Esophagus squamous epithelium (tissue), 5 donors: Measurements from ENCODE around the gene DDX20. TPM values are rescaled to one million over a fixed set of nuclear protein-coding genes. Genes with fewer than 3 reads are reported as not detected.

ENCODE experiments used
- DNase-seq: peaks from one replicate; lab custom pipeline; 2025; lab: John Stamatoyannopoulos, UW
- H3K27ac ChIP-seq, 4 donors: fragments of 200-600 bp; sonication (generic); one replicate each; pipeline ENCODE4 v1.5.1; 2016 to 2019; ENCODE audit warnings: mild to moderate bottlenecking in 1 of 4
- H3K27me3 ChIP-seq, 4 donors: fragments of 200-600 bp; sonication (generic); 1 replicate in 3 of 4; 2 replicates in 1 of 4; pipeline versions ENCODE4 v1.5.1 to v1.6.0; 2017 to 2021; ENCODE audit warnings: antibody characterized with exemption in 1 of 4
- H3K36me3 ChIP-seq, 3 donors: fragments of 200-600 bp; sonication (generic); one replicate each; pipeline ENCODE4 v1.5.1; 2016 to 2019
- H3K4me1 ChIP-seq, 3 donors: fragments of 200-600 bp; sonication (generic); one replicate each; pipeline ENCODE4 v1.5.1; 2017 to 2019
- H3K4me3 ChIP-seq, 4 donors: fragments of 200-600 bp; sonication (generic); 1 replicate in 3 of 4; 2 replicates in 1 of 4; pipeline ENCODE4 v1.5.1; 2016 to 2019; ENCODE audit warnings: mild to moderate bottlenecking in 2 of 4, moderate library complexity in 1 of 4
- H3K9me3 ChIP-seq, 3 donors: fragments of 200-600 bp; sonication (generic); one replicate each; pipeline ENCODE4 v1.5.1; 2016 to 2019
- POLR2A ChIP-seq, 4 donors: fragments of 450-650 bp; IDR thresholded peaks; one replicate each; pipeline ENCODE4 v1.6.1; 2017; ENCODE audit warnings: antibody characterized with exemption in 4 of 4, mild to moderate bottlenecking in 4 of 4, moderate library complexity in 3 of 4
- WGBS, 2 donors: methylation state at CpG; one replicate each; pipeline ENCODE4 v1.1.5; 2018; 5-methylcytosine and 5-hydroxymethylcytosine counted together
- intact Hi-C: fragments of 100-400 bp; cut with DNase I; formaldehyde crosslinking; loops from one replicate; pipeline ENCODE4 v1.15.0; 2022
- total RNA-seq, 4 donors: library from RNA; depleted of rRNA; stranded (reverse); fragments of >200 nt; gene quantifications; one replicate each; pipeline ENCODE4 v1.1.0, GENCODE V29; 2016
- TF ChIP-seq, protein P1 (sequence below), 6 experiments: fragments of 450-650 bp in 4 of 6; fragments of 200-600 bp in 2 of 6; sonication (generic) in 2 of 6; IDR thresholded peaks; one replicate each; pipeline ENCODE4 v1.5.1; 2016 to 2019; ENCODE audit warnings: antibody characterized with exemption in 6 of 6, mild to moderate bottlenecking in 4 of 6, moderate library complexity in 4 of 6
- donor health status: DM: yes; HTN: yes; CAD: no.

Gene DDX20
- total RNA-seq, 4 donors from 2014 or later, result 7.2 to 23.8 (median 11.5) TPM

DNA sequence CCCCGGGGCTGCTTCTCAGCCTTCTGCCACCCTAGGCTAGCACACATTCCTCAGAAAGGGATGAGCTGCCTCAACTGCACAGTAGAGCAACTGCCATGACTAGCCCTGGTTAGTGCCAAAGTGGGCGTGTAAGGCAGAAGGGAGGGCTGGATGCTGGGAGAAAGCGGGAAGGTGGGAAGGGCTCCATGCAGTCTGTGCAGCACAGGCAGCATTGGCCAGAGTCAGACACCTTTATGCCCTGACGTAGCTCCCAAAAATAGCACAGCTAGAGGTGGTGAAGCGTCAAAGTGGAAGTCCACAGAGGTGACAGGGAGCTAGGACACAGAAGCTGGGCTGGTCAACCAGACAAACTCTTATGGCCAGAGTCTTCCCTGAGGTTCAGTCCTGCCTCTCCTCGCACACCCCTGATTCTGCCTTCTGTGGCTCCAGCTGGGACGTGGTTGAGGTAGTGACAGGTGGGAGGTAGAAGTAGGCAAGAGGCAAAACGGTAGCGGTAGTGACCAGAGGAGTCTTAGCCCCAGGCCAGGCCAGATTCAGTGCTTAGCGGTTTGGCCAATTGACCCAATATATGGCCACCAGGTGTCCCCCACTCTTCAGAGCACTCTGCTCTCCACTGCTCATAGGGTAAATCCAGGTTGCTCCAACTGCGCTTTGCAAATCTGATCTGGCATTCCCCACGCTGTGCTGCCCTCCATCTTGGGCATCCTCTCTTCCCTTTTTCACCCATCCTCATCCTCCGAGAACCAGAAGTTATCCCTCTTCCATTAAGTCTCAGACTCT lies 45.6 kb downstream of the DDX20 start:
- no peak for DNase-seq
- Histone ChIP-seq H3K4me3 (no peak overlapping the region), H3K27ac (no peak overlapping the region), H3K4me1 (no peaks in the 10 kb centered on the region), H3K9me3 (no peaks in the 10 kb centered on the region), H3K36me3 (no peaks in the 10 kb centered on the region), H3K27me3 (no peaks in the 10 kb centered on the region)
- no peak for TF ChIP-seq POLR2A (IDR thresholded peaks at IDR 0.05)
- TF ChIP-seq, protein P1, sequence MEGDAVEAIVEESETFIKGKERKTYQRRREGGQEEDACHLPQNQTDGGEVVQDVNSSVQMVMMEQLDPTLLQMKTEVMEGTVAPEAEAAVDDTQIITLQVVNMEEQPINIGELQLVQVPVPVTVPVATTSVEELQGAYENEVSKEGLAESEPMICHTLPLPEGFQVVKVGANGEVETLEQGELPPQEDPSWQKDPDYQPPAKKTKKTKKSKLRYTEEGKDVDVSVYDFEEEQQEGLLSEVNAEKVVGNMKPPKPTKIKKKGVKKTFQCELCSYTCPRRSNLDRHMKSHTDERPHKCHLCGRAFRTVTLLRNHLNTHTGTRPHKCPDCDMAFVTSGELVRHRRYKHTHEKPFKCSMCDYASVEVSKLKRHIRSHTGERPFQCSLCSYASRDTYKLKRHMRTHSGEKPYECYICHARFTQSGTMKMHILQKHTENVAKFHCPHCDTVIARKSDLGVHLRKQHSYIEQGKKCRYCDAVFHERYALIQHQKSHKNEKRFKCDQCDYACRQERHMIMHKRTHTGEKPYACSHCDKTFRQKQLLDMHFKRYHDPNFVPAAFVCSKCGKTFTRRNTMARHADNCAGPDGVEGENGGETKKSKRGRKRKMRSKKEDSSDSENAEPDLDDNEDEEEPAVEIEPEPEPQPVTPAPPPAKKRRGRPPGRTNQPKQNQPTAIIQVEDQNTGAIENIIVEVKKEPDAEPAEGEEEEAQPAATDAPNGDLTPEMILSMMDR (IDR thresholded peaks at IDR 0.05), result no peak
- intact Hi-C loops, result no loop called here
- 85 to 86% methylated on average over 12 to 13 of the region's 13 CpGs for WGBS, 2 donors

DNA sequence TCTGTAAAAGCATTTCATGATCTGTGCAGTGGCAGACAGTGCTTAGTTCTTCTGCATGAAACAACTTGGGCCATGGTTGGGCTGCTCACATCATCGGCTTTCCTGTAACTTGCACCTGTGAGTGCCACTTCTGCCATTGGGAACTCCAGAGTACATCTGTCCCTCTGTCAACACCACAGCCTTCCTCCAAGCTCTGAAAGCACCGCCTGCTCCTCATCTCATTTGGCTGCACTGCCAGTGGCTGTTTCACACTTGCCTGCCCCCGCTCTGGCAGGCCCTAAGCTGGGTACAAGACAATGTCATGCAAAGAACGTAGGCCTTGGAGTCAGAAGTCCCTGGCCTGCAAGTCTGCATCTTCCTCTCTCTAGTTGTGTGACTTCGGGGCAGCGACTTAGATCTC lies 46.4 kb downstream of the DDX20 start:
- Histone ChIP-seq H3K9me3 (no peaks in the 10 kb centered on the region), H3K4me1 (no peaks in the 10 kb centered on the region), H3K4me3 (no peak overlapping the region), H3K36me3 (no peaks in the 10 kb centered on the region), H3K27me3 (no peaks in the 10 kb centered on the region), H3K27ac (no peak overlapping the region)
- WGBS, 2 donors, result 84 to 93% methylated on average over 5 to 6 of the region's 6 CpGs
- intact Hi-C loops, result no loop called here
- TF ChIP-seq POLR2A (IDR thresholded peaks at IDR 0.05), result no peak
- TF ChIP-seq, protein P1 (IDR thresholded peaks at IDR 0.05), result no peak
- DNase-seq, result no peak

DNA sequence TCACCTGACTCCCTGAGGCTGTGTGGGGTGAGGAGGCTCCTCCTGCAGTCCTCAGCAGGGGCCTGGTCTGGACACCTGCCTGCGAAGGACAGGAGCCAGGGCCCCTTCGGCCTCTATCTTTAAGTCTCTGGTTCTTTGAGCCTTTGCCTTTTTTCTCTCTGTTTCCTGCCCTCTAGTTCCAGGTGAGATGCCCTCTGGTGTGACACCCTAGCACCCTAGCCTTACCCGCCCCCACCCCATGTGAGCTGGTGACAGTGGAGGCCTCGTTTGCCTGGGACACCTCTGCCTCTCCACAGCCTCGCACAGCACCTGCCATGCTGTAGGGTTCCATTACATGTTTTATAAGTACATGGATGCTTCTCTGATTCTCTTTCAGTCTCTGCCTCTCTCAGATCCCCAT lies 47.3 kb downstream of the DDX20 start:
- intact Hi-C loops, result no loop called here
- no peaks in the 10 kb centered on the region for H3K36me3 ChIP-seq
- 82 to 88% methylated on average over 3 to 4 of the region's 5 CpGs for WGBS, 2 donors
- H3K27me3 ChIP-seq, result no peaks in the 10 kb centered on the region
- no peak overlapping the region for H3K4me3 ChIP-seq
- H3K4me1 ChIP-seq, result no peaks in the 10 kb centered on the region
- no peak for DNase-seq
- no peak overlapping the region for H3K27ac ChIP-seq
- TF ChIP-seq POLR2A (IDR thresholded peaks at IDR 0.05), result no peak
- TF ChIP-seq, protein P1 (IDR thresholded peaks at IDR 0.05), result no peak
- no peaks in the 10 kb centered on the region for H3K9me3 ChIP-seq

DNA sequence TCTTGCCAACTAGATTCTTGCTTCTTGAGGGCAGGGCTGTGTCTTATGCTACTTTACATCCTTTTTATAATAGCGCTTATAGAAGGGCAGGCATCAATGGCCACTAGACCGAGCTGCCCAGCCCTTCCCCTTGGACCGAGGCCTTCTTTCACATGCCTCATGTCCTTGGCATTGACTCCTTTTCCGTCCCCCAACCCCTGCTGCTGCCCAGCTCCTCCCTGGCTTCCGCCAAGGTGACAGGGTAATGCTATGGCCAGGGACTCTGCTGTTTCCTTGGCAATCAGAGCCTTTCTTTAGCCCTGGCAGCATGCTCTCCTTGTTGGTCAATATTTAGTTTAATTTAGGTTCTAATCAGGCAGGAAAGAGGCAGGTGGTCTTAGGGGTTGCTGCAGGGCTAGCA lies 48.2 kb downstream of the DDX20 start:
- H3K4me1 ChIP-seq, result no peaks in the 10 kb centered on the region
- H3K27ac ChIP-seq, result no peak overlapping the region
- DNase-seq, result no peak
- no peaks in the 10 kb centered on the region for H3K36me3 ChIP-seq
- H3K27me3 ChIP-seq, result no peaks in the 10 kb centered on the region
- H3K9me3 ChIP-seq, result no peaks in the 10 kb centered on the region
- TF ChIP-seq, protein P1 (IDR thresholded peaks at IDR 0.05), result no peak
- TF ChIP-seq POLR2A (IDR thresholded peaks at IDR 0.05), result no peak
- no peak overlapping the region for H3K4me3 ChIP-seq
- intact Hi-C loops, result no loop called here
- 72 to 82% methylated on average over 5 of the region's 5 CpGs for WGBS, 2 donors

DNA sequence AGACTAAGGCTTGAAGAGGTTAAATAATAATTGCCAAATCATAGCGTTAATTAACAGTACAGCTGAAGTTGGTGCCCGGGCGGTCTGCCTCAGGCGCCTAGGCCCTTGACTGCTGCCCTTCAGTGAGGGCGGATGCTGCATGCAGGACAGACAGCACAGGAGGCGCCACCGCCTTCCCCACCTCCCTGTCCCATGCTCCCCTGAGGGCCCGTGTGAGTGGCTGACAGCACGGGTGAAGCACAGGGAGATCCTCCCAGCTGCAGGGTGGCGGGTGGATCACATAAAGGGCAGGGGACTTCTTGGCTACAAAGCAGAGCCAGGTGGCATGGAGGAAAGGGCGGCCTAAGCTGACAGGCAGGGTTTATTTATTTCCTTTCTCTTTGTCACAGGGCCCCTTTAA lies 49.1 kb downstream of the DDX20 start:
- no peaks in the 10 kb centered on the region for H3K27me3 ChIP-seq
- no peaks in the 10 kb centered on the region for H3K9me3 ChIP-seq
- intact Hi-C loops, result no loop called here
- TF ChIP-seq POLR2A (IDR thresholded peaks at IDR 0.05), result no peak
- TF ChIP-seq, protein P1 (IDR thresholded peaks at IDR 0.05), result no peak
- no peaks in the 10 kb centered on the region for H3K36me3 ChIP-seq
- WGBS, 2 donors, result 84 to 90% methylated on average over 9 of the region's 11 CpGs
- no peak overlapping the region for H3K4me3 ChIP-seq
- no peaks in the 10 kb centered on the region for H3K4me1 ChIP-seq
- DNase-seq, result no peak
- H3K27ac ChIP-seq, result no peak overlapping the region
